SK-N-MC (cell line): Measurements from ENCODE around the gene BHLHA15.

Experiments used
- EZH2 ChIP-seq: fragments of 200-600 bp; sonication (generic); IDR thresholded peaks from one replicate; pipeline ENCODE4 v1.6.1; 2017; ENCODE audit warnings: antibody characterized with exemption
- FOXP2 ChIP-seq: optimal IDR thresholded peaks from 2 replicates; pipeline ENCODE3; 2011; ENCODE audit warnings: mild to moderate bottlenecking, moderate library complexity; ENCODE audit not compliant: insufficient read depth; ENCODE audit errors: extremely low read length, control extremely low read depth

- TF ChIP-seq FOXP2 (no peak), EZH2 (no peak)
Observed at GRCh38 chr7:98236355-98237185, 25.3 kb downstream of the BHLHA15 start.
